HPDE6-E6E7 (cell line): ENCODE data around the gene APP.
"Not testable (repeated sequence)": the region's sequence is repeated elsewhere in the genome, so short reads cannot be mapped to it uniquely, and the experiment has no call there.

Experiments used
- DNase-seq: peaks from one replicate; pipeline ENCODE4 v3.0.0; 2011; ENCODE audit warnings: missing footprints; ENCODE audit errors: extremely low spot score

Gene APP

GRCh38 chr21:26164311-26164710 lies 6.3 kb downstream of the APP start:
- no peak for DNase-seq

DNA sequence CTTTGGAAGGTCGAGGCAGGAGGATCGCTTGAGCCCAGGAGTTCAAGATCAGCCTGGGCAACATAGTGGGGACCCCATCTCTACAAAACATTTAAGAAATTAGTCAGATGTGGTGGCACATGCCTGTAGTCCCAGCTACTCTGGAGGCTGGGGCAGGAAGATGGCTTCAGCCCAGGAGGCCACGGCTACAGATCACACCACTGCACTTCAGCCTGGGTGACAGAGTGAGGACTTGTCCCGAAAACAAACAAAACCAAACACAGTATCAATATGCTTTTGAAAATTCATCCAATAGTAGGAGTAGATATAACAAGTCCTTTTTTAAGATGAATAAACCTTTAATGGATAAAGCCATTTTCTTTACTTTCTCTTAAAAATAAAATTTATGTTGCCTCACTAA lies 8.5 kb downstream of the APP start:
- DNase-seq = no peak

DNA sequence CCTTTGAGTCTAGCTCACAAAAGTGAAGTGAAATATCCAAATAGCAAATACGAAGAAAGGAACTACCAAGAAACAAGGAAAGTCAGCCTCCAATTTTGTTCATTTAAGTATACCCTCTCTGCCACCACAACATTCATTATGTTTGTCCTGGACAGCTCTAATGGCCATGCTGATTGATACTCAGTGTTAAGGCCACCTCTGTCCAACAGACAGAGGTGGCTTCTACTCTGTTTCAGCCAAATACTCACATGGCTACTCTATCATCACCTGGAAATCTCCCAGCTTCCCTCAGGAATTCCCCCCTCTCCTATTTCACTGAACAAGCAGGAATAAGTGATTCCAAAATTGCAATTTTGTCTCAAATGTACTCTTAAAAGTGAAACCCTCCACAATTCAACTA lies 10.7 kb downstream of the APP start:
- no peak for DNase-seq

GRCh38 chr21:26157801-26158200 lies 12.8 kb downstream of the APP start:
- DNase-seq = no peak

DNA sequence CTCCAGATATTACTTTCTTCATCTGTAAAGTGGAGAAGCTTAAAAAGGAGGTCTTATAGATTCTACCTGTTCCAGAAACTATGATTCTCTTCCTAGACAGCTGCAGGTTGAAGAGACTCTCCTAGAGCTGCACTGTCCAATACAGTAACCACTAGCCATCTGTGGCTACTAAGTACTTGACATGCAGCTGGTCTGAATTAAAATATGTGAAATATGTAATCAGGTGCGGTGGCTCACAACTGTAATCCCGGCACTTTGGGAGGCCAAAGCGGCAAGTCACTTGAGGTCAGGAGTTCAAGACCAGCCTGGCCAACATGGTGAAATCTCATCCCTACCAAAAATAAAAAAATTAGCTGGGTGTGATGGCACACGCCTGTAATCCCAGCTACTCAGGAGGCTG lies 15.8 kb downstream of the APP start:
- DNase-seq = no peak

DNA sequence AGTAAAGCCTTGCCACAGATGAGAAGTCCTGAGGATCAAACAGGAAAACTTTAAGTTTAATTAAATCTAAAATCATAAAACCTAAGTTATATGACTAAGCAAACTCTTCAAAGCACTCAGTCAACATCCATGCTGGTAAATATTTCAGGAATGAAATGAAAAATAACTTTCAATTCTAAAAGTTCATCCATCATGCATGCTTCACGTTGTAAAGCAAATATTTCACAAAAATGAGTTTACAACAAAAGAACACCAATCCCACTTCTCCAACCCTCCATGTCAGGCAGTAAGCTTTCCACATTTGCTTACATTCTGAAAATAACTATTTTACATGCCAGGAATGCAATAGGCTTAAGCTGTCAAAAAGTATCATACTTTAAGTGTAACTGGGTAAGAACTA lies 16.8 kb downstream of the APP start:
- DNase-seq = no peak

GRCh38 chr21:26148840-26149354 lies 21.7 kb downstream of the APP start:
- DNase-seq = no peak

DNA sequence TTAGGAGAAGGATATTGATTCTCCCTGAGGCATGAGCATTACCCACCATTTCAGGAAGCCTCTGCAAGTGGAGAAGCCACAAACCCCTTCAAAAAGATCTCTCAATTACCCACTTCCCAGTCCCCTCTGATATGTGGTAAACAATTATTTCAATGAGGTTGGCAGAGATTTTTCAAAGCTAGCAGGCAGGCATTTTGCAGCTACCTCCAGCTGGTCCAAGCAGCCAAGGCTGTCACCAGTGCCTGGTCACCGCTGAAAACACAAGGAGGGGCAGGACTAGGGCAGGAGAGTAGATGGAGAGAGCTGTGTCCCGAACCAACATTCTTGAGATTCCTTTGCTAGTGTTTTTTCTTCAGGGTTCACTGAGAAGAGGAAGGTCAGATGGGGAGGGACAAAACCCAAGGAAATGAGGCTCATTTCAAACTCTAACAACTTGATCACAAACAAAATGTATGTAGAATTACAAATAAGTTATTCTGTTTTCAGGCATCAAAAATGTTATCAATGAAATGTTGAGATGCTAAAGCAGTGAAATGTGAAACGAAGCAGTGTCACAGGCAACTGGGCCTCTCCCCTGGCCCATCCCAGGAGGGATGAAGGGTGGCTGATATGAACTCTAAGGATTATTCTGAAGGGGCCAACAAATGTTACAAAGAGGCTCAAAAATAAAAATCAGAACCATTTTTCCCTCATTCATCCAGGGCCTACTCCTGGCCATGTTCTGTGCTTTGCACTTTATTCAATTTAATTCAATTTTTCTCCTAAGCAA lies 22.3 kb downstream of the APP start:
- DNase-seq = no peak

GRCh38 chr21:26147535-26147934 lies 23.0 kb downstream of the APP start:
- DNase-seq = no peak

DNA sequence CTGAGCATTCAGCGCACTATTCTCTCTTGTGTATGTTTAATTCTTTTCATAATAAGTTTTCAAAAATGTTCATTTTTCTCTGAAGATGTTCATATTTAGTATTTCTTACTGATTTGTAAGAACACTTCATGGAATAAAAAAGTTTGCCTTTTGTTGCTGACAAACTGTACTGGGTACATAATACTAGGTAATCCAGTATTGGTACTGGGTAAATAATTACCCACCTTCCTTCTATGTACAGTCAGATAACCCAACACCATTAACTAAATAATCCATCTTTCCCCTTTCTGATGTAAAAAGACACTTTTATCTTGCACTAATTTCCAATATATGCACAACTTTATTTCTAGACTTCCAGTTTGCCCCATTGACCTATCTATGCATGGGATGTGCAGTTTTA lies 23.9 kb downstream of the APP start:
- no peak for DNase-seq

- DNase-seq = no peak
Measured at GRCh38 chr21:26144031-26144430, 26.5 kb downstream of the APP start.

DNA sequence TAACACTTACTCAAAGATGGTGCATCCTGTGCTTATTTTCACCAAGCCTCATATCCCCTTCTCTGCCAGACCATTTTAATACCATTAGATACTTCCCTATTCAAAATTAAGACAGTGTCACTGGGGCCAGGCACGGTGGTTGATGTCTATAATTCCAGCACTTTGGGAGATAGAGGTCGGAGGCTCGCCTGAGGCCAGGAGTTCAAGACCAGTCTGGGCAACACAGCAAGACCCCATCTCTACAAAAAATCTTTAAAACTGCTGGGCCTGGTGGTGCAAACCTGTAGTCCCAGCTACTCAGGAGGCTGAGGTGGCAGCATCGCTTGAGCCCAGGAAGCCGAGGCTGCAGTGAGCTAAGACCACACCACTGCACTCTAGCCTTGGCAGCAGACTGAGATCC lies 28.2 kb downstream of the APP start:
- DNase-seq = no peak

DNA sequence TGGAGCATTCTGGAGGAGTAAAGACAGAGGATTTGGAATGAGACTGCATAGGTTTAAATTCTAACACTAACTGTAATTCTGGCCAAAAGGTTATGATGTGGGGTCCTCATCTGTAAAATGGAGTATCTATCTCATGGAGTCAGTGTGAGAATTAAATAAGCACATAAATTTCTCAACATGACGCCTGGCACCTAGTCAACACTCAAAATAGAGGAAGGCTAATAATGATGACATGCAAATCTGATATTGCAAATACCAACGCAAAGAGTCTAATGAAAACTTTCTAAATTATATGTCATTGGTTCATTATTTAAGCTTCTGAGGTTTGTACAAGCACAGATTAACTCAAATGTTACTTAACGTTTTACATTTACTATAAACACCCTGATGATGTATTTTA lies 29.6 kb downstream of the APP start:
- DNase-seq = no peak

- peak; percentile 64 for DNase-seq
Measured at GRCh38 chr21:26140164-26140579, 30.4 kb downstream of the APP start.

- DNase-seq = no peak
Measured at GRCh38 chr21:26138615-26139257, 31.8 kb downstream of the APP start.

DNA sequence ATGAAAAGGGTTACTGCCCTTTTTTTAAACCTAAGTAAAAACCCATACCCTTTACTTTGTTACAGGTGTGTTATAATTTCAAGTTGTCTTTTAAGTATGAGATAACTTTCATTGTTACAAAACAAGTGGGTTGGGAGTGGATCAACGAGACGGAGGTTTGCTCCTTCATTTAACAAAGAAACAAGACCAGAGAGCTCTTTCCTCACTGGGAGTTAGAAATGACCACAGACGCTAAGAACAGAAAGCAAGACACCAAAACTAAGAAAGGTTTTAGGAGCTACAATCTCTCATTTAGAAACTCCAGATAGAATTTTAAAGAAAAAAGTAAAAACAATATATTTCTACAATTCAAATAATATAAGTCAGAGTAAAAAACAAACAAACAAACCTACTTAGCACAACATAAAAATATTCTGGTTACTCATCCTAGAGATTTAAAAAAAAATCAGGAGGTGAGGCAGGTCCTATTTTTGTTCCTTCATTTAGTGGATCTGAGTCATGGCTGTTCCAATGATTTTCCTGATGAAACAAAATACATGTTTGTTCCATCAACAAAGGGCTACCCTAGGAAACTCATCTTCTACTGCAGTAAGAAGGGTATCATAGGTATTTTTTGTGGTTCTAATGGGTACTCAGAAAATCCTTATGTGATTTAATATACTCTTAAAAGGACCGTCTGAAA lies 33.0 kb downstream of the APP start:
- DNase-seq = no peak

DNA sequence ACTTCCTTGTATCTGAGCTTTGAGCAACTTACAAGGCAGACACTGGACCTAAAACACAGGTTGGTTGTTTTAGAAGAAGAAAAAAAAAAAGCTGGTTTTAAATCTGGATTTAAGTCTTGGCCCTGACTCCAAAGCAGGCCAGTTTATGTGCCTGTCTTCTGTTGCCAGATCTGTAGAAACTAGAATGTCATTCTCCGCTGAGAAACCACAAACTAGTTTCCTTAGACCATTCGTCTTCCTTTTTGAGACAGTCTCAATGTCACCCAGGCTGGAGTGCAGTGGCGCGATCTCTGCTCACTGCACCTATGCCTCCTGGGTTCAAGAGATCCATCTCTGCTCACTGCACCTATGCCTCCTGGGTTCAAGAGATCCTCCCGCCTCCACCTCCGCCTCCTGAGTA lies 33.9 kb downstream of the APP start:
- DNase-seq = no peak

GRCh38 chr21:26135520-26135919 lies 35.0 kb downstream of the APP start:
- no peak for DNase-seq

DNA sequence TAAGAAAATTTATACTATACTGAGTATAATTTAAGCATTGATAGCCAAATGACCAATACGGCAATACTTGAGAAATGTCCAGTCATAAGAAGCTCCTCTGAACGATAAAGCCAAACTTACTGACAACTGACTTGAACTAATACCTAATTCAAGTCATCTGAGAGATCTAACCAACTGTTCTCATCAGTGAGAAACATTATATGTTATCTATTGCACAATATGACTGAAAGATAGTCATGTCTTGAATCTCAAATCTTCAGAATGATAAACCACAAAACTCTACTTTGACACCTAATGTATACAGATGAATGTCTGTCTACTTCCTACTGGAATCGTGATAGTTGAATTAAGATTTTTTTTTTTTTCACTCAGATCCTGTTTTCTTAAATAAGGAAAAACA lies 39.0 kb downstream of the APP start:
- DNase-seq = no peak

GRCh38 chr21:26131053-26131452 lies 39.5 kb downstream of the APP start:
- not testable (repeated sequence) for DNase-seq

DNA sequence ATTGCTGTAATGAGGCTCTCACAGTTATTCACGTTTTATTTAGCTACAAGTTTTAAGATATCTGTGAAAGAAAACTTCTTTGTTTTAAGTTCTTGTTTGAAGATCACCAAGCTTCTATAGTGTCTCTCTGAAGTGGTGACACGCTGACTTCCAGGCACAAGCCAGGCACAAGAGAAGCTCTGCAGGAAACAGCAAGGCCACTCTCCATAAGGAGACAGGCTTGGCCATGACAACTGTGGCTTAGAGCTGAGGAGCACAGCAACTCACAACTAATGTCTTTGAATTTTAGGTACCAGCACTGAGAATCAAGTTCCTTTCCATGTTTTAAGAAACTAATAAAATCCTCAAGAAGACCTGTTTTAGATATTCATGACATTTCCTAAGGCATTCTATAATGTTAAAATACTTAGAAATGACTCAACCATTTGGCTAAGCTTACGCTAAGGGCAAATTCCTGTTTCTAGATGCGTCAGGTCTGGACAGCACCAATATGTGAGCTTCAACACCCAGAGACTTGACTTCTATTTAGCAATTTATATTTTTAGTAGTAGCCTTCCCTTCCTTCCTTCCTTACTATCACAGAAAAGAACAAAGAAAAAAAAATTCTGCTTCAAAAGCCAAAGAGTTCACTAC lies 40.2 kb downstream of the APP start:
- DNase-seq = peak; percentile 22

DNA sequence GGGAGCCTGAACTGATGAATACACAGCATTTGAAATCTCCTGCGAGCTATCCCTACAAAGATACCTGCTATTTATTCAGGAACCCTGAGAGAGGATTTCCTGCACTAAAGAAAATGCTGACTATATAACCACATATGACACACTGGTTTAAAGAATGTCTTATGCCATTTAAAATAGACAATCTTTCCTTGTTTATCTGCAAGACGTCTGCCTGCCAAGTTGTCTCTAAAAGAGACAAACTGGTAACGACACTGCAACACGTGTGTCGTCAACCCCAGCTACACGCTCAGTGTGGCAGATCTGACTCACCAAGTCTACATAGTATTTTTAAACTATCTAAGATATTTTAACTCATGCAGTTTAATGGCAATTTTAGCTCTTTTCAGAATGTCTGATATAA lies 42.7 kb downstream of the APP start:
- DNase-seq = no peak
